NCI-H524 (cell line): Measurements from ENCODE around the gene RARA.
A peak's percentile ranks its signal among the peaks of the same experiment; 100 is the strongest.

Experiments
- DNase-seq, 2 experiments: peaks; one replicate each; lab custom pipeline; 2025; lab: John Stamatoyannopoulos, UW

Gene RARA

DNA sequence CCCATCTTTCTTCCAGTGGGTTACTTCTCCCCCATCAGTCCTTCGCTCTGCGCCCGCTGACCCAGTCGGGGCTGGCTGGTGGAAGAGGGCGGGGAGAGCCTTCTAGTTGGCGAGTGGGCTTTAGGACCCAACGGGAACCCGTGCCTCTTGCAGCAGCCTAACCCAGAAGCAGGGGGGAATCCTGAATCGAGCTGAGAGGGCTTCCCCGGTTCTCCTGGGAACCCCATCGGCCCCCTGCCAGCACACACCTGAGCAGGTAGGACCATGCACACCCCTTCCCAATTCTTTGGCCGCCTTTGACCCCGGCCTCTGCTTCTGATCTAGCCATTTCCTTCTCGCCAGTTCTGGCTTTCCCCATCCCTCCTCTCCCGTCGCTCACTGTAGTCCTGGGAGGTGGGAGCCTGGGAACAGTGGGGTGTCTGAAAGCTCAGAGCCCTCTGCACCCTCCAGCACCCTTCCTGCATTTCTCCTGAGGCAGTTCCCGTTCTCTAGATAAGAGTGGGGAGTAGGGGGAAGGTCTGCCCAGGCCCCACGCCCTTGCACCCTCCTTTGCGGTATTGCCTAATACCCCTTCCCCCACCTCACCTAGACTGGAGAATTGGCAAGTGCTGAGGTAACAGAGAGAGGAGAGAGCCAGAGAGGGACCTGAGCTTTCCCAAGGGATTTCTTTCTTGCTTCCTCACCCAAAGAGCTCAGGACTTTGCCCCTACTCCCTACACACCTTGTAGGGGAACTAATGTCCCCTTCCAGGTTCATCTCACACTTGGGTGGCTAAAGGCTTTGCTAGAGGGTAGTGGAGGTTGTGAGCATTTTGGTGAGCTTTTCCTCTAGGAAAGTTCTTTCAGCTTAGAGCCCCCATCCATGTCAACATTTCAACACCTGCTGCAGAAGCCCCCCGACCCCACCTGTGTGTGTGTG, at the start of gene RARA:
Gene RARA (plus strand): TSS at position 150 of the 918 bp plus-strand sequence. CDS start 22,039 bp downstream, outside the sequence.
- DNase-seq, result peak in 1 of 2 experiments; percentile 63

DNA sequence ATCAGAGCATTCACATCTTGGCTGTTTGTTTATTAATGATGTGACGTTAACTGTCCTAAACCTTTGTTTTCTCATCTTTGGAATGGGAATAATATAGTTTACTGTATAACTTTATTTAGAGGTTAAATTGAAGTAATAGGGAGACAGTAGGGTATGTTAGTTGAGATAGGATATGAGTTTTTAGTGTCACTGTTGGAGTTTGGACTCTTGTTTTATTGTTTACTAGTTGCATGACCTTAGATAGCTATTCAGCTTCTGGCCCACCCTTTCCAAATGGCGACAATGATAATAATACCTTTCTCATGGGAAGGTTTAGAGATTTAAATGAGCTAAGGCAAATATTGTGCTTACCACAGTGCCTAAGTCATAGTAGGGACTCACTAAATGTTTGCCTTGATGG, 49.5 kb upstream of the RARA start:
- DNase-seq, result no peak

GRCh38 chr17:40260528-40260927, 48.5 kb upstream of the RARA start:
- DNase-seq, result no peak

- no peak for DNase-seq
Observed at GRCh38 chr17:40264458-40265185, 44.4 kb upstream of the RARA start.

GRCh38 chr17:40265337-40265736, 43.6 kb upstream of the RARA start:
- no peak for DNase-seq

DNA sequence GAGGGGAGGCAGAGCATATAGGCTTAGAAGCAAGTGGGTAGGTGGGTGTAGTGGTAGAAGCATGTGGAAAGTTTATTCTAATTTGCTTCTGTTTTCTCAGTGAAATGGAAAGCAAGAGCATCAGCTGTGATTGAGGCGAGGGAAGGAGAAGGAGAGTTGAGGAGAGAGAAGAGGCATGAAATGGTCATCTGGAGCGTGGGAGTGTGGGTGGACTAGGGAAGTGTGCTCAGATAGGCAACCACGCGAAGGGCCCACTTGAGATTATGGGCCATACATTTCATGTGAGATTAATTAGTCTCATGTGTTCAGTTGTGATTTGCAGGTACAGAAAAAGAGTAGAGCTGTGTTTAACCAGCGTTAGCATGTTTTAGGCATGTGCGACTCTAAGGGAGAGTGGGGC, 42.1 kb upstream of the RARA start:
- DNase-seq, result no peak

GRCh38 chr17:40268141-40268712, 40.8 kb upstream of the RARA start:
- DNase-seq, result no peak

GRCh38 chr17:40278414-40278813, 30.6 kb upstream of the RARA start:
- DNase-seq, result no peak

- DNase-seq, result no peak
Observed at GRCh38 chr17:40279402-40279801, 29.6 kb upstream of the RARA start.

- DNase-seq, result no peak
Observed at GRCh38 chr17:40281663-40282062, 27.3 kb upstream of the RARA start.

DNA sequence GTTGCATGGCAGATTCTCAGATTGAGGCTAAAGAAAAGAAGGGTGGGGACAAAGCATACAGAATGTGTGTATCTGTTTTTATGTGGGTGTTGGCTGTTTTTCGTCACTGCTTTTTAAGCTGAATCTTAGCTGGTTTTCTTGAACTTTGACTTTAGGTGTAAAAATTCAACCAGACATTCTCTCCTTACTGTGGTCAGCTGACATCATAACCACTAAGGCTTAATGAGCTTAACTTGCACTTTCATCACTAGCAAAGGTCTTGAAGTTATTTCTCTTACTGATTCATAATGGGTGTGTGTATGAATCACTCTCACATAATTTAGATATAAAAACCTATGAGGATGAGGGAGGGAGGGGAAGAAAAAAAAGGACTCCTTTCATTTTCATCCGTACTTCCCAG, 25.3 kb upstream of the RARA start:
- DNase-seq, result no peak

DNA sequence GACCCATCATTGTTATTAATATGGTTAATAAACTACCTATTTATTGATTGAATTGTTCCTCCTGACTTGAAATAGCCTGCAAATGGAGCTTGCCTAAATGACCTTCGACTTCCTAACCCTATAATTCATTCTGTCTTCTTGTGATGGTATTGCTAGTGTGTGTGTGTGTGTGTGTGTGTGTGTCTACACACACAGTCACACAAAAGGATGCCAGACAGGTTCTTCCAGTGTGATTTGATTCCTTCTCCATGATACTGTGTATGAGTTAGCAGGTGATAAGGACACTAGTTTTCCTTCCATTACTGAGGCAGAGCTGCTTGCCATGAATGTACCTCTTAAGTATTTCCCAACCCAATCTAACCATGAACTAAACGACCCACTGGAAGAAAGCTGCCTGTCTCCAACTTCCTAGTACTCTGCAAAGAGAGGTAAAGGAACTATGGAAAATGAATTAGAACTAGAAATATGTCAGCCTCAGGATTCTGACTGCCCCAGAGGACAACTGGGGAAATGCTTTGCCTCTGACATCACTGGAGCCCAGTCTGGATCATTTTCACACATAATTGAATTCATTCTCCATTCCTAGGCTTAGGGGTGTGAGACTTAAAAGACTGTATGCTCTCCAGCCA, 24.8 kb upstream of the RARA start:
- no peak for DNase-seq

- no peak for DNase-seq
Observed at GRCh38 chr17:40286473-40286872, 22.5 kb upstream of the RARA start.

GRCh38 chr17:40287159-40287493, 21.9 kb upstream of the RARA start:
- DNase-seq, result no peak

GRCh38 chr17:40287494-40288369, 21.2 kb upstream of the RARA start, which contains the start of gene CDC6:
Gene CDC6, plus strand, starts transcription at chr17:40287879. Its CDS starts 1,542 bp downstream, at chr17:40289421.
- peak; percentile 99 to 100 for DNase-seq

DNA sequence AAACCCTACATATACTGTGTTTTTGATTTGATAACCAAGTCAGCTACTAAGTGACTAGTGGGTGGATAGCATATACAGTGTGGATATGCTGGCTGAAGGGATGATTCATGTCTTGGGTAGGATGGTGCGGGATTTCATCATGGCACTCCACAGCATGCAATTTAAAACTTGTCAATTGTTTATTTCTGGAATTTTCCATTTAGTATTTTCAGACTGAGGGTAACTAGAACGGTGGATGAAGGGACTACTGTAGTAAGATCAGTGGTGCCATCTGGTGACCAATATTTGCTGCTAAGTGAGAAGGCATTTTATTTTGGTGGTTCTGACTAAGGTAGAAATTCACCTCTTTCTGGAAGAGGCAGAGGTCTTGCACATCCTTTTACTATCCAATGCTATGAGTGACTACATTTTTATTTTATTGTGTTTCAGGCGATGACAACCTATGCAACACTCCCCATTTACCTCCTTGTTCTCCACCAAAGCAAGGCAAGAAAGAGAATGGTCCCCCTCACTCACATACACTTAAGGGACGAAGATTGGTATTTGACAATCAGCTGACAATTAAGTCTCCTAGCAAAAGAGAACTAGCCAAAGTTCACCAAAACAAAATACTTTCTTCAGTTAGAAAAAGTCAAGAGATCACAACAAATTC, 18.2 kb upstream of the RARA start:
- peak; percentile 25 to 65 for DNase-seq

- DNase-seq, result no peak
Observed at GRCh38 chr17:40291281-40291664, 17.7 kb upstream of the RARA start.

- no peak for DNase-seq
Observed at GRCh38 chr17:40293363-40293762, 15.6 kb upstream of the RARA start.

DNA sequence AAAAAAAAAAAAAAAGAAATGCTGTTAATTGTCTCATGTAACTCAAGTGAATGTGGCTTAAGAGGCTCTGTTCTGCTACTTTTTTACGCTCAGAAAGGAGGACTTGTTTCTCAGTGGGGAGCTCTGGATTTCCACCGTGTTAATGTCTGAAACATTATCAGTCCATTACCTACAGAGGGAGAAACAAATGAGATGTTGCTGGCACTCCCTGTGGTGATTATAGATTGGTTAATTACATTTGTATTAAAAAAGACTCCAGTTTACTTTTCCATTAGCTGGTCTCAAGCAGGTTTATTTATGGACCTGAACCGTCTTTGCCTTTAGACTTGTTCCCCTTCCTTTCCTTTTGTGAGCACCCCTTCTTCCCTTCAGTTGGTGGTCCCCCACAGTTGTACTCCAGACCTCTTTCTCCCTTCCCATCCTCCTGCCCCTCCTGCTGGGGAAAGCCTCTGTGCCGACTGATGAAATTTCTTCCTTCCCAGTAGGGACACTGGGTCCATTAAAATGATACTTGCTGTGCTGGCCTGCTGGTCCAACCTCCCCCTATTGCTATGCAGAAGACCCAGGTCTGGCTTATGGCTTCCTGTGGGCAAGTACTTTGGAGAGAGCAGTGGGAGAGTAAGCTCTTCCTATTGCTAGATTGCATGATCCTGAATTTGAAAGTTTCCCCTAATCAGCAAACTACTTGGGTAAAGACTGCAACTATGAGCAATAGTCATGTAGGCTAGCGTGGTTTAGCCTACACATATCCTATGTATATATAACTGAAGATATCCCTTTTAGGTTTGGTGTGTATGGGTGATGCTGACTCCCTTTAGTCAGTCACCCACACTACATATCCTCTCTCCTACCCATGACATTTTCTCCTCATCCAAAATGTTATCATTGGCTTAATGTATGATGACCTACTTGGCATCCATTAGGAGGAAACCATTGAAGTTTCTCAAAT, 13.2 kb upstream of the RARA start:
- no peak for DNase-seq

GRCh38 chr17:40297511-40297910, 11.5 kb upstream of the RARA start:
- DNase-seq, result no peak
